HG03439 (cell line): ENCODE results near the gene APBB2.
"Not testable (repeated sequence)": the region's sequence is repeated elsewhere in the genome, so short reads cannot be mapped to it uniquely, and the experiment has no call there.

Experiments used
- ATAC-seq: cut with Tn5 transposase; IDR thresholded peaks from one replicate; pipeline ENCODE4 v1.9.1; 2021; ENCODE audit warnings: mild to moderate bottlenecking, moderate library complexity; ENCODE audit not compliant: unreplicated experiment

APBB2 gene

DNA sequence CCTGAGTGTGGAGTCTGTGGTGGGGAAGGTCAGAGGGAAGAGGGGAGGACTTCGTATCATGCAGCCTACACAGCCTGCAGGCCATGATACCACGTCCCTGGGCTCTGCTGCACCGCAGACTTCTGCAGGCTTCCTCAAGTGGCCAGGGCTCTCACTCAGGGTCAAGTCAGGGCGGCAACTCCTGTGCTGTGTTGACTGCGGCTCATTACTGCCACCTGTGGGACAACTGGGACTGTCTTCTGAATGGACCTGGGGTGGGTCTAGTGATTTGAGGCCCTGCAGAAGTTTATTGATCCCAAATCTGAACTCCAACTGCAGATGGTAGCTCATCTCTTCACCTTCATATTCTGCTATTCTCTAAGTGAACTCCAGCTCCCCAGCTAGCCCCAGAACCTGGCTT, 297.5 kb downstream of the APBB2 start:
- peak; percentile 74 for ATAC-seq

DNA sequence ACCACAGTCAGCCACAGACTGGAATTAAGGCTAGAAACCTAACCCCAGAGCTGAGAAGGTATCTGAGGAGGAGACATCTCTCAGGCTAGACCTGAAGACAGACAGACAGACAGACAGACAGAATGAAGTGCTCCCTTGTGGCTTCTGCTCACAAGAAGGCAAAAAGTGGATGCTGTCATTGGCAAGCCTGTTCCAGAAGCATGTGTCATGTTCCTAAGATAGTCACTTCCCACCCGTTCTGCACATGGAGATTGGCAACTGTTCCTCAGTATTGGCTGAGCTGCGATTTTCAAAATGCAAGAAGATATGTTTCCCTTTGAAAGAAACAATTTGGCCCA, 298.2 kb downstream of the APBB2 start:
- no peak for ATAC-seq

- ATAC-seq: no peak
Measured at GRCh38 chr4:40915318-40916217, 298.8 kb downstream of the APBB2 start.

DNA sequence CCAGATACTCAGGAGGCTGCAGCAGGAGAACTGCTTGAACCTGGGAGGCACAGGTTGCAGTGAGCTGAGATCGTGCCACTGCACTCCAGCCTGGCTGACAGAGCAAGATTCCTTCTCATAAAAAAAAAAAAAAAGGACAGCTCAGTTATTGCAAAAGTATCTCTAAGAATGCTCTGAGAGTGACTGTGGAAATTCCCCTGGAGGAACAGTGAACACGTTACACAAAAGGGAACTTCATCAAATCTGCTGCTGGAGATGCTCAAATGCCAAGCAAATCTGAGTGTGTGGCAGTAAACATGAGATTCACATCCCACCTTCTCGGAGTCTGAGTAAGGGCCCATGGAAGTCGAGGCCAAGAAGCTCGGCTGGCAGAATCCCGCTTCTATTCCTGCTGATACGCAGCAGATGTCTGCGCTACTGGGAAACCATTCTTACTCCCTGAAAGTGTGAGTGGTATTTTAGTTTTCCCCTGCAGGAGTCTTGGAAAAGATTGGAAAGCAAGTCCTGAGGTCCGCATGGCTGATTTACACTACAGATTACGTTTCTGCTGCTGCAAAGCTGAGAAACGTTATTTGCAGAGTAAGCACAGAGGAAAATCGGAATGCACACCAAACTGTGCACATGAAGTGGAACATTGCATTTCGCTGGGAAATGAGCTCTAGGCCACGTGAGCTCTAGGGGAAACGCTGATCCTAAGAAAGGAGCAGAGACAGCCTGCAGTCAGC, 301.7 kb downstream of the APBB2 start:
- ATAC-seq: no peak

GRCh38 chr4:40910706-40911105, 303.6 kb downstream of the APBB2 start:
- ATAC-seq: no peak

DNA sequence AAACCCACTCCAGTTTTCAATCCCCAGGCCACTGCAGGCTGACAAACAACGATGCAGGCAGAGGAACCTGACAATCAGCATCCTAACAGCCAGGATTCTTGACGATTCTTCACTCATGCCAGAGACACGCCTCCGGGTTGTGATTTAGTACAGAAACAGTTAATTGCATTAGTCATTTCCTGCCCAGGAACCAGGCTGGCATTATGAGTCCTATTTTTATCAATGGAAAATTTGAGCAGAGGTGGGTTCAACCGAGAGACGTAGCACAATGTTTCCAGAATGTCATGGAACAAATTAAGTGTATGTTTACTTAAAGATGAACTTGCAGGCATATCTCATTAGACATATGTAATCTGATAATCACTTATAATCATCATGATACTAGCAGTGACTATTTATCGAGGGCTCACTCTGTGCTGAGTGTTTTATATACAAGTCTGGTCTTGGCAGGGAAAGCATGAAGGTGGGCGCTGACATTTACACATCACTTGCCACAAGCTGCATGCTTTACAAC, 304.9 kb downstream of the APBB2 start:
- ATAC-seq: no peak

DNA sequence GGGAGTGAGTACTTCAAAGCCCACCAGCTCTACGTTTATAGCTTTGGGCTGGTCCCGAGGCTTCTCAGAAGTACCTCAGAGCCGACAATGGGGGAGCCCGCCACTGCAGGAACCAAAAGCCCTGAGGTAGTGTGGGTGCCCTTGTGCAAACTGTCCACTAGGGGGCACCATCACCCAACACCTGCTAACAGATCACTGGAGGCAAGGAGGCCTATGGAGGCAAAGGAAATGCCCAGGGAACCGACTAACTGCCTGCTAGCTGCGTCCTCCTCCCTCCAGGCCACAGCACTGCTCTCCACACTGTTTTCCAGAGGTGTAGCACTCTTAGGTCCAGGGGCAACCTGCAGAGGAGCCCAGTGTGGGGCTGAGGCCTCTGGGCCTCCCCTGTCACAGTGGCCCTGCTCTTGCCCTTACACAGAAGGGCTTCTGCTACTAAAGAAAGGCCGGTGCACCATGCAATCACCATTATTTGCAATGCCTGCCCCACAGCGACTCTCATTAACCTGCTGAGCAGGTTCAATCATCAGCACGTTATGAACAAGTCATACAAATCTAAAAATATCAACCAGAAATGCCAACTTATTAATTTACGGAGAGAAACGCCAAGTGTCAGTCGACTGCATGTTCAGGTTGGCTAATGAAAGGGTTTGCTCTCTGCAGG, 305.5 kb downstream of the APBB2 start:
- peak; percentile 86 for ATAC-seq

DNA sequence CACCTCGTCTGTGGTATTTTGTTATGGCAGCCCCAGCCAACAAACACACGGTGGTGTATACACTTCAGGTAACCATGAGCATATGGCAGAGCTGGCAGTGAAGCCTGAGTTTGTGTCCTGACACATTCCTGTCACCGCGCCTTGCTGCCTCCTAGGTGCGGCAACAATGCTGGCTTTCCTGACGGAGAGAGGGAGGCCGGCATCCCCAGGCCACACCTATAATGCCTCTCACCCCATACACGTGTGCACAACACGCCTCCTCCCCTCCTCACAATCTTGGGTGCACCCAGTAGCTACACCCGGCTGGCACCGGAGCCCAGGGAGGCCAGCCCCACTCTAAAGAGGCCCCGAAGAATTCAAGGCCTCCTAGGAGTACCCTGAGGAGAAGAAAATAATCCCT, 306.0 kb downstream of the APBB2 start:
- ATAC-seq: no peak

GRCh38 chr4:40905414-40905813, 308.9 kb downstream of the APBB2 start:
- ATAC-seq: no peak

GRCh38 chr4:40900531-40900930, 313.8 kb downstream of the APBB2 start:
- not testable (repeated sequence) for ATAC-seq

DNA sequence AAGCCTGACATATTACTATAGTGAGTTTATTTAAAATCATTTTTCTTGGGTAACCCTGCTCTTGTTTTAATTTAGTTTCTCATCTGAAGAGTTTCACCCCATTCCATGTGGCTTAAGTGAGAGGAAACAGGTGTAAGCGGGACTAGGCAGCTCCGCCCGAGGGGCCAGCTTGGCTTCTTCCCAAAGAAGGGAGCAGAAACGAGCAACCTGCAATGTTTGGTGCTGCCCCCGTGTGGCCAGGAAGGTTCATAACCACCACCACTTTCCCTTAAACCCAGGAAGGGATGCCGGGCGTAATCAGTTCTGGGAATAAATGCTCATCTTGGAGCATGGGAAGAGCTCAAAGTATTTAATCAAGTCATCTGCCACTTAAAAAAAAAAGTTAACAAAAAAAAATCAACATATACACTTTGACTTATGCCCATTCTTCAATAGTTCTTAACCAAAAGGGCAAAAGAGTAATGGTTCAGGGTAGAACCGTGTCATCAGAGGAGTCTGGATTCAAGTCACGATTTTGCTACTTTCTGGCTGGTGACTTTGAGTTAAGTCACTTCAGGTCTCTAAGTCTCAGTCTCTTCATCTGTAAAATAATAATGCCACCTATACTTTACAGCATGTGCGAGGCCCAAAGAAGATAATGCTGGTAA, 316.7 kb downstream of the APBB2 start:
- no peak for ATAC-seq

DNA sequence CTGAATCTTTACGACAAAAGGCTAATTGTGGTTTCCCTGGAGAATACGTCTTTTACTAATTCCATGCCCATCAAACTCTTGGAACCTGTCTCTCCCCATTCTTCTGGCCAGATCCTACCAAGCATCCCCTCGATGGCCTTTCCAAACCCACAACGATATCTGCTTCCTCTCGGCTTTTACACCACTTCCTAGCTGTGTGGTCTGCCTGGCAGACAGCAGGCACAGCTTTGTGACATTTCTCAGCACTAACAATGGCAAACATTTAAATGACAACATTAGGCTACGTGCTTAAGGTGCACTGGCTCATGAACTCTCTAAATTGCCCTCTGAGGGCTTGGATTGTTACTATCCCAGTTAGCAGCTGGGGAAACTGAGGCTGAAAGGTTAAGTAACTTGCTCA, 323.6 kb downstream of the APBB2 start:
- ATAC-seq: no peak

- no peak for ATAC-seq
Measured at GRCh38 chr4:40890199-40890598, 324.1 kb downstream of the APBB2 start.

DNA sequence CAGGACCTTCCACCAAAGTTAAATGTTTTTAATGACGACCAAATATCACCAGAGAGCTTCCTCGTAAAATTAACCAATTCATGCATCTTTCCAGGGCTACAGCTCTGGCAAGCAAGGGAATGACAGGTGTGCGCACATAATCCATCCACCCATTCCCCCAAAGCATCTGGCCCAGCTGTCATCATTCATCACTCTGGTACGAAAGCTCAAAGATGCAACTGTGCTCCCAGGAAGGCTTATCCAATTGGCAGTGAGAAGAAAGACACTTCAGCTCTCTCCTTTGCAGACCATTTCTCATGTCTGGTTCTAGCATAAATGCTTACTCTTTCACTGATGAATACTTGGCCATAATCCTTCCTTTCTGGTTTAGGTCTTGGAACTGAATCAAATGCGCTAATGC, 325.4 kb downstream of the APBB2 start:
- no peak for ATAC-seq

DNA sequence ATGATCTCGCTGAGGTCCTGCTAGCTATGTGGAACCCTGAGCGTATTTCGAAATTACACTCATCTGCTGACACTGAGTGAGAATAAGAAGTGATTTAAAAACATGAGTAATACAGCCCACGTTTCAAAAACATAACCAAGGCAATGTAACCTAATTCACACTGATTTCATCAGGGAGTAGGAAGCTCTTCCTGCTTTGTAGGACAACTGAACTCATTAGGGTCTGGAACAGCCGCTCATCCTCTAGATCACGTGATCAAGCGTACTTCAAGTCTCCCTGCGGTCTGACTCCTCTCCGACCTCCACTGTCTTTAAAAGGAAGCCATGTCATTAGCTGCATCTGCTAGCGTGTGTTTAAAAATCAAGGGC, 326.6 kb downstream of the APBB2 start:
- ATAC-seq: no peak

DNA sequence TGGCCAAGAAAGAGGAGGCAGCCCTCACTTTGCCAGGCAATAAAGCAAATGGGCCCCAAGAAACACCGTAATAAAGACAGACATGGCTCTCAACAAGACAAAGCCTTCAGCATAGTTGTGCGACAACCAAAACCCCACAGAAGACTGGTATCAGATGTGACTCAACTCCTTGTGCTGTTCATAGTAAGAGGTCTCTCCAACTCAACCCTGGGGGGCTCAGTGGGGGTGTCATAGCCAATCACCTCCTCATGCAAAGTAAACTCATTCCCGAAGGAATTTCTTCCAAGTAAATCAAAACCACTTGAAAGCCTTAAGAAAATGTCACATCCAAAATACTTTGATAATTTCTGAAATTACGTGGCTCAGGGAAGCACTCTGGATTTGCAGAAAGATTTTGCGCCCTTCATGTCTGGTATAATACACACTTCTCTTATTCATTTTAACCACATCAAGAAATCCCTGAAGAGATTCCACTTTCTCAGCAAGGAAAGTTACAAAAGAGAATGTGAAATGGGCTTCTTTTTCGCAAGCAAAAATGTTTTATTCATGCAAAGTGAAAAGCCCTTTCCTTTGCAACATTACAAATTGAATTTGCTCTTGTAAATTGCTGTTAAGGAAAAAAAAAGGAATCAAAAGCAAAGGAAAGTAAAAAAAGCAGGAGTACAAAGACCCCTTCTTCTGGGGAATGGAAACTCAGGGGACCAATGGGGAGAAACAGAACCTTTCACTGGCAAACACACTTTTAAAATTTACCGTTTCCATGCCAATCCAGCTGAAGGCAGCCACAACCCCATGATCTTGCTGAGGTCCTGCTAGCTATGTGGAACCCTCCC, 327.2 kb downstream of the APBB2 start:
- no peak for ATAC-seq

DNA sequence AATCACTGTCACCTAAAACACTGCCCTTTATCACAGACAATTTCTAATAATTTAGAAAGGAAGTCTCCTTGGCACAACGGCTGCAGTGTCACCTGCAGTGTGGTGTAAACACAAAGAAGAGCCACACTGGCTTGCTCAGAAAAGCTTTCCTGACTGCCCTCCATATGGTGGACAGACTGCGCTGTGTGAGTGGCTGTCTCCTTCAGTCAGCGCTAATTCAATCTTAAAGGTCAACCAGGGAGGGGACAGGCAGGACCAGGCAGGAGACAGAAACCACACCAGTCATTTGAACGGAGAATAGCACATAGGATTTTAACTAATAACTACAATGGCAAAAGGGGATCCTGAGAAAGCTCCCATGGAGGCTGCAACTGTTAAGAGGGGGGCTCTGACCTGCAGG, 332.5 kb downstream of the APBB2 start:
- no peak for ATAC-seq

DNA sequence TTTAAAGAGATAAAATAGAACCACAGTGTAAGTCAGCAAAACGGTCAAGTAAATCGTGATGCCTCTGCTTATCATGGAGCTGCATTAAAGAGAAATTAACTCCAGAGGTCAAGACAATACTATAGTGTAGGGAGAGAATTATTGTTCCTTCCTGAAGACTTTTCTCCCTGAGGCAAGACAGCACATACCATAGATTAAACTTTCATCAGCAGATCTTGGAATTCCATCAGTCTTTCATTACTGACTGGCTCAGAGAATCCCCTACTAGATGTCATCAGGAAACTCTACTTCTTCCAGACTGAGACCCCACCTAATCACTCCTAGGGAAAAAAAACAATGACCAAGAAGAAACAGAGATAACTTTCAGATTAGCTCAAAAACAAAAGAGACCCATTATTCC, 333.2 kb downstream of the APBB2 start:
- ATAC-seq: no peak

DNA sequence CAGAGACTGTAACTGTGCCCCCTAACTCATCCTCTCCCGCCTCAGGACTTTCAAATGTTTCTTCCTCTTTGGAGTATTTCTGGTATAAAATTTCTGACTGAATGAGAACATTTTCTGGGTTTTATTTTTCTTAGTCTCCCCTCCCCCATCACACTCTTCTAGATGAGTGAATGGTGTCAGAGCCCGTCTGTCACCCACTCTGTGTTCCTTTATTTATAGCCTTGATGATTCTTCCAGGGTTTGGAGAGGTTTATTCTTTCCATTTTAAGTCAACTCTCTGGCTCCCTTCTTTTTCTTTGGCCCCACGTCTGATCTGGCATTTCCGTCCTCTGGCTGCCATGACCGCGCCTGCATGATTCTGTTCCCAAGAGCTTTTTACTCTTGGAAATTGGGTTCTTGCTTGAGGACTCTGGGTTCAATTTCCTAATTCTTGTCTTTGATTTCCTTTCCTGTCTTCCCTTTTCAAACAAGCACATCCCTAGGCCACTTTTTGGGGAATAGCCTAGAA, 335.7 kb downstream of the APBB2 start:
- ATAC-seq: no peak

- ATAC-seq: no peak
Measured at GRCh38 chr4:40877081-40877480, 337.3 kb downstream of the APBB2 start.
